Fibroblast of the conjunctiva (primary cell): ENCODE measurements around the gene UBALD2.
"Not testable (repeated sequence)": the region's sequence is repeated elsewhere in the genome, so short reads cannot be mapped to it uniquely, and the experiment has no call there.

Source experiments
- DNase-seq: peaks from one replicate; pipeline ENCODE4 v3.0.0-alpha.2; 2010; ENCODE audit warnings: low read depth

The UBALD2 gene

DNA sequence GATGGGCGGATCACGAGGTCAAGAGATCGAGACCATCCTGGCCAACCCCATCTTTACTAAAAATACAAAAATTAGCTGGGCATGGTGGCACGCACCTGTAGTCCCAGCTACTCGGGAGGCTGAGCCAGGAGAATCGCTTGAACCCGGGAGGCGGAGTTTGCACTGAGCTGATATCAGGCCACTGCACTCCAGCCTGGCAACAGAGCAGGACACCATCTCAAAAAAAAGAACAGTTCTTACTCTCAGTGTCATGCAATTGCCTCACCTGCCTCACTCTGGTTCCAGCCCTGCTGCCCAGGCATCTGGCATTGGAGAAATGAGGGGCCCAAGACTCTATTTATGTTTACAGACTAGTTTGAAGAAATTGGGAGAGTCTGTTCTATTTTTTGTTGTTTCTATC lies 20.4 kb upstream of the UBALD2 start:
- DNase-seq: not testable (repeated sequence)

DNA sequence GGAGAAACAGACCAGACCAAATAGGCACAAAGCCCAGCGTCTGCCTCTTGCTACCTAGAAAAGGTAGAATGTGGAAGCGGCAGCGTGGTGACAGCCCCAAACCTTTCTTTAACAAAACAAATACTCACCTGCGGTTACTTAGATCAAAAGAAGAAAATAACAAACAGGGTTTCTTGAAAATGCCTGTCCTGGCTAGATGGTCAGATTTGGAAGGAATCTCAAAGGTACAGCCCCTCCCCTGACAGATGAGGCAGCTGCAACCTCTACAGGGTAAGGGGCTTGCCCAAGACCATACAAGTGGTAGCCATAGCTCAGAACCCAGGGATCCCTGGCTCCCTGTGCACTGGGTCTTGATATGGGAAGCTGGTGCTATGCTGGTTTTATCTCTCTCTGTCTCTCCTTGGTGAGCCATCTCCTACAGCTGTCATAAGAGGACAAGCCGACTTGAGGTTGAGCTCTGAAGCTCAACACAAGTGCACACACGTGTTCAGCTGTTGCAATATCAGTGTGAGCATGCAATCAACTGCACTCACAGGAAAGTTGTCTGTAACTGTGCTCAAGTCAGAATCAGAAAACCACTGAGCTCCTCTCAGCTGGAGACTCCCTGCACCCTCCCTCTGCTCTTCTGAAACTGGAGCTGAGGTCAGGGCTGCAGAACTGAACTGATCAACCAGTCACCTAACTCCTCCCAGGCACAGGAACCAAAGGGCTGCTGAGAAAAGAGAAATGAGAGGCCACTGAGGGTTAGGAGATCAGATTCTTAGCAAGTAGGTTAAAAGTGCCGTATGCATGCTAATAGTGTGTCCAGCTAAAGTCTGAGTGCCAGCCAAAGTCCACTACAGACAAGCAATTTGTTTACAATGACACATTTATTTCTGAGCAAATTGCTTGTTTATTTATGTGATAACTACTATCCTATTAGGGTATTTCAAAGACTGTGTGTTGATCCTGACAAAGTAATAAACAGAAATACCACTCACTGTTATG lies 18.8 kb upstream of the UBALD2 start:
- DNase-seq: peak; percentile 70

DNA sequence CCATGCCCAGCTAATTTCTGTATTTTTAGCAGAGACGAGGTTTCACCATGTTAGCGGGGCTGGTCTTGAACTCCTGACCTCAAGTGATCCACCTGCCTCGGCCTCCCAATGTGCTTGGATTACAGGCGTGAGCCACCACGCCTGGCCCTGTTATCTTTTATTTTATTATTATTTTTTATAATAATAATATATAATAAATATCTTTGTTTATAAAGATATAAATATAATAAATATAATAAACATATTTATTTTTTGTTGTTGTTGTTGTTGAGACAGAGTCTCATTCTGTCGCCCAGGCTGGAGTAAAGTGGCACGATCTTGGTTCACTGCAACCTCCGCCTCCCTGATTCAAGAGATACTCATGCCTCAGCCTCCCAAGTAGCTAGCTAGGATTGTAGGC lies 17.8 kb upstream of the UBALD2 start:
- no peak for DNase-seq

DNA sequence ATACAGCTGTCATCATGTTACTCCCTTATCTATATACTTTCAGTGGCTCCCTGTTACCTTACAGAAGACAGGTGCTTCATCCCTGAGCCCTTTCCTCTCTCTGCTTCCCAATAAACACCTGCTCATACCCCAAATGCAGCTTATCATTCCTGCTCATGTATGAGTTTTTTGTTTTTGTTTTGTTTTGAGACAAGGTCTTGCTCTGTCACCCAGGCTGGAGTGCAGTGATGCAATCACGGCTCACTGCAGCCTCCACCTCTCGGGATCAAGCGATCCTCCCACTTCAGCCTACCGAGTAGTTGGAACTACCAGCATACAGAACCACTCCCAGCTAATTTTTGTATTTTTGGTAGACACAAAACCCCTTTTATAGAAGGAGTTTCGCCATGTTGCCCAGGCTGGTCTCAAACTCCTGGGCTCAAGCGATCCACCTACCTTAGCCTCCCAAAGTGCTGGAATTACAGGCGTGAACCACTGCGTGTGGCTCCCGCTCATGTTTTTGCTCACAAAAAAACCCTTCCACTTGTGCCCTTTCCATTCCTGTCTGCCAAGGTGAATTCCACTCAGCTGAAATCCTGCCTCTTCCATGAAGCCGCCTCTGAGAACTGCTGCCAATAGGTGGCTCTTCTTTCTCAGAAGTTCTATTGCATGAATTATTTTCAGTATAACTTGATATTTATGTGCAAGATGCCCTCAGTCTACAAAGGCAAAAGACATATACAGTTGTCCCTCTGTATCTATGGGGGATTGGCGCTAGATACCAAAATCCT lies 16.9 kb upstream of the UBALD2 start:
- no peak for DNase-seq

DNA sequence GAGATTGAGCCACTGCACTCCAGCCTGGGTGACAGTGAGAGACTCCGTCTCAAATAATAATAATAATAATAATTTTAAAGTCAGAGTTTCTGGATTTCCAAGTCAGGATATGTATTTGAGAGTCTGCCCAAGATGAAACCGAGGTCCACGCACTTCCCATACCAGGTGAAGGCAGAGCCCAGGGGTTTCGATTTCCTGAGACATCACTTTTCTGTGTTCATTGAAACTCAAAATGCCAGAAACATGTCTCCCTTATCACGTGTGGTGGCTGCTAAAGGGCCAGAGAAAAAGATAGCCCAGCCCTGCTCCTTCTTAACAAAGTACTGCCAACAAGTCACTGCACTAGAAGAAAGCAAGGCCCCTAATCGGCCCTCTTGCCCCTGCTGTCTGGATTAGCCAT lies 15.0 kb upstream of the UBALD2 start:
- DNase-seq: no peak

DNA sequence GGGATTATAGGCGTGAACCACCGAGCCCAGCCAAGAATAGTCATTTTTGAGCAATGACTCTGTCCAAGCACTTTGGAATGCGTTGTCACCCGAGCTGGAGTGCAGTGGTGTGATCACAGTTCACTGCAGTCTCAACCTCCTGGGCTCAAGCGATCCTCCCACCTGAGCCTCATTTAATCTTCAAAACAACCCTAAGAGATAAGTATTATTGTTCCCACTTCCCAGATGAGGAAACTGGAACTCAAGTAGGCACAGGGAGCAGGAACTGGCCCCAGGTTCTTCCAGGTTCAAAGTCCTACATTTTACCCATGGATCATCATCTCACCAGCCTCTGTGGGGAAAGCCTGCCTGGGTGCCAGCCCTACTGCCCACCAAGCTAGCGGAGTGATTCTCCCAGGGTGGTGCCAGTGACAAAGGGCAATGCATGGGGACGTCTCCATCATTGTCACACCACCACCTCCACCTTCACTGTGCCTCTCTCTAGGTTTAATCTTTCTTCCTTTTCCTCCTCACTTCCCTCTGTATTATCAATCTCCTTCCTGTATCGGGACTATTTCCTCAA lies 13.6 kb upstream of the UBALD2 start:
- DNase-seq: no peak

DNA sequence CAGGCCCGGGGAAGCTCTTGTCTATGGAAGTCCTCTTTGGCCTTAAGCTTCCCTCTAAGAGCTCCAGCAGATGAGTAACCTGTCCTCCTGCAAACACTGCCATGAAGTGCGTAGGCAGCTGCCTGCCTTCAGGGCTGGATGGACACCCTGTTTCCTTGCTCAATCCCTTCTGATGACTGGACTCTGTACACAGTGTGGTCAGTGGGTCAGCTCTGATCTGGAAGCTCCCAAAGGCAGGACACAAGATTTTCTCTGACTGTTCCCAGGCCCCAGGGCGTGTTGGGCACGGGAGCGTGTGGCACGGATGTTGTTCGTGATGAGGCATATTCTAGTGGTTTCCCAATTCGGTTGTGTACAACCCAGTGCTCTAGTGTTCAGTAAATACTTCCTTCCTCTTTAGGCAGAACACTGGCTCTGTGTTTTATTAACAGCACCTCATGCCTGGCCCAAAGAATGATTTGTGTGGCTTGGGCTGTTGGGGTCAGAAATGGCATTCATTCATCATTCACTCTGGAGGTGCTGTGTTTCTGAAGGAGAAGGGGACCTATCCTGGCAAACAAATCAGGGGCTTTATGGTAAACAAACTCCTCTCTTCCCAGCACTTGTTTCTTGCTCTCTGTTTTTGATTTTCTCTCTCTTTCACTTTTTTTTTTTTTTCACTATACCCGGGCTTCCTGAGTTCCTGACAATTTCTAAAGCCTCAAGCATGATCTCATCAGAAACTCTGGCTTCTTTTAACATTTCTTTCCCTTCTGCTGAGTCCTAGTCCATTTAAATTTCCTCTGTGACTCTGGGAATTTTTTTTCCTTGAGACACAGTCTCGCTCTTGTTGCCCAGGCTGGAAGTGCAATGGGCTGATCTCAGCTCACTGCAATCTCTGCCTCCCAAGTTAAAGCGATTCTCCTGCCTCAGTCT lies 12.9 kb upstream of the UBALD2 start:
- no peak for DNase-seq

DNA sequence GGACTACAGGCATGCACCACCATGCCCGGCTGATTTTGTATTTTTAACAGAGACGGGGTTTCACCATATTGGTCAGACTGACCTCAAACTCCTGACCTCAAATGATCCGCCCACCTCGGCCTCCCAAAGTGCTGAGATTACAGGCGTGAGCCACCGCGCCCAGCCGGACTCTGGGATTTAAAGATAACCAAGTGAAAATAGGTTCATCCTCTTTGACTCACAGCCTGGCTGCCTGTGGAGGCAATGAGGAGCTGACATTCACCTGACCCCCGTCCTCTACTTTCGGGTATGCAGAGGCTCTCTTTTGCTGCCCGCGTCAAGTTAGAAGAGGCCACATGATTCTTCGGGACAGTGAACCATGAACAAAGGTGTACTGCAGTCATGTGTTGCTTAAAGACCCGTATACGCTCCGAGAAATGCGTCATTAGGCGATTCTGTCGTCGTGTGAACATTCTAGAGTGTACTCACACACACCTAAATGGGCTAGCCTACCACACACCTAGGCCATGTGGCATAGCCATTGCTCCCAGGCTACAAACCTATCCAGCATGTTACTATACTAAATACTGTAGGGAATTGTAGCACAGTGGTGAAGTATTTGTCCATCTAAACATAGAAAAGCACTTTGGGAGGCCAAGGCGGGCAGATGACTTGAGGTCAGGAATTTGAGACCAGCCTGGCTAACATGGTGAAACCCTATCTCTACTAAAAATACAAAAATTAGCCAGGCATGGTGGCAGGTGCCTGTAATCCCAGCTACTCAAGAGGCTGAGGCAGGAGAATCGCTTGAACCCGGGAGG lies 12.0 kb upstream of the UBALD2 start:
- DNase-seq: not testable (repeated sequence)

DNA sequence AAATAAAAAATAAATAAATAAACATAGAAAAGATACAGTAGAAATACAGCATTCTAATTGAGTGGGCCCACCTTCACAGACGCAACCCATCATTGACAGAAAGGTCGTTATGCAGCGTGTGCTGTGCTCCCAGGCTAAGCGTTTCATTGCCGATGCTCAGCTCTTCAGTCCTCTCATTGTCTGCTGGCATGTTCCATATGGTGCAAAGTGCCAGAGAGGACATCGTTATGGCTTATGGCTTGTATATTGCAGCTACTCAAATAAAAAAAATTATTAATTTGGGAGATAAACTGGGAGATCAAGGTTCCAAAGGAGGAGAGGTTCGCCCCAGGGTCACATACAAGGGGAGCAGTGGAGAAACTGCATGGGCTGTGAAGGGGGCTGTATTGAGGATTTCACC lies 11.3 kb upstream of the UBALD2 start:
- no peak for DNase-seq

DNA sequence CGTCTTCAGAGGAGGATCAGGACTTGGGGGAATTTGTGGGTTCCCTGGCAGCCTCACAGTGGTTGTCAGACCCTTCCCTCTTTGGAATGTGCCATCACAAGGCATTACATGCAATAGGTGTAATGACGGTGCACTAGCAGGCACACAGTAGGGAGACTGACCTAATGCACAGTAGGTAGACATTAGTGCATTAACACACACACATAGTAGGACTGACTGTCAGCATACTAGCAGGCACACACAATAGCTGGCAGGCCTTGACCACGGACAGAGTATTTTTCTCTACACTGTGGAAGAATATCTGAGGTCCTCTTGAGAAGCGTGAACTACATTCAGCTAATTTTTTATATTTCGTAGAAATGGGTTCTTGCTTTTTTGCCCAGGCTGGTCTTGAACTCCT lies 10.9 kb upstream of the UBALD2 start:
- DNase-seq: no peak

DNA sequence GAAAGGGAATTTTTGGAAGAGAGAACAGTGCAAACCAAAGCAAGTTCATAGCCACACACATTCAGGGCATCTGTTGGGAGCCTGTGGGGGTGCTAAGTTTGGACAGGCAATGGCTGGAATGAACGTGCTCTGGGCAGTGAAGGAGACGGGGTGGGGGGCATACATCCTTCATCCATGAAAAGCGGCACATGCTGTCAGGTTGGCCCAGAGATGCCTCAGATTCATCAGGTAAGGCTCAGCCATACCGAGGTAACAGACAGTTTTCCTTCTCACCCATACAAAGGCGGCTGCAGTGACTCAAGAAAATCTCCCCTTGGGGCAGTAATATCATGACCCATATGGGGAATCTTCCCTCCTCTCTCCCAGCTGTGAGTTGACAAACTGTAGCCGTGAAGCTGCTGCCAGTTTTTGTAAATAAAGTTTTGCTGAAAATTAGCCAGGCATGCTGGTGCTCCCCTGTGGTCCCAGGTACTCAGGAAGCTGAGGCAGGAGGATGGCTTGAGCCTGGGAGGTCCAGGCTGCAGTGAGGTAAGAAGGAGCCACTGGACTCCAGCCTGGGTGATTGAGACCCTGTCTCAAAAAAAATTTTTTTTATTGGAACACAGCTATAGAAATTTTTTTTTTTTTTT lies 9.2 kb upstream of the UBALD2 start:
- DNase-seq: no peak

DNA sequence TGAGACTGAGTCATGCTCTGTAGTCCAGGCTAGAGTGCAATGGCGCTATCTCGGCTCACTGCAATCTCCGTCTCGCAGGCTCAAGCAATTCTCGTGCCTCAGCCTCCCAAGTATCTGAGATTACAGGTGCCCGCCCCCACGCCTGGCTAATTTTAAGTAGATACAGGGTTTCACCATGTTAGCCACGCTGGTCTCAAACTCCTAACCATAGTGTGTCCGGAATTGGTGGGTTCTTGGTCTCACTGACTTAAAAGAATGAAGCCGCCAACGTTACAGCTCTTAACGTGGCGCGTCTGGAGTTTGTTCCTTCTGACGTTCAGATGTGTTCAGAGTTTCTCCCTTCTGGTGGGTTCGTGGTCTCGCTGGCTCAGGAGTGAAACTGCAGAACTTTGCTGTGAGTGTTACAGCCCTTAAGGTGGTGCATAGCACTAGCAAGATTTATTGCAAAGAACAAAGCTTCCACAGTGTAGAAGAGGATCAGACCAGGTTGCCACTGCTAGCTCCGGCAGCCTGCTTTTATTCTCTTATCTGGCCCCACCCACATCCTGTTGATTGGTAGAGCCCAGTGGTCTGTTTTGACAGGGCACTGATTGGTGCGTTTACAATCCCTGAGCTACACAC lies 8.6 kb upstream of the UBALD2 start:
- not testable (repeated sequence) for DNase-seq

DNA sequence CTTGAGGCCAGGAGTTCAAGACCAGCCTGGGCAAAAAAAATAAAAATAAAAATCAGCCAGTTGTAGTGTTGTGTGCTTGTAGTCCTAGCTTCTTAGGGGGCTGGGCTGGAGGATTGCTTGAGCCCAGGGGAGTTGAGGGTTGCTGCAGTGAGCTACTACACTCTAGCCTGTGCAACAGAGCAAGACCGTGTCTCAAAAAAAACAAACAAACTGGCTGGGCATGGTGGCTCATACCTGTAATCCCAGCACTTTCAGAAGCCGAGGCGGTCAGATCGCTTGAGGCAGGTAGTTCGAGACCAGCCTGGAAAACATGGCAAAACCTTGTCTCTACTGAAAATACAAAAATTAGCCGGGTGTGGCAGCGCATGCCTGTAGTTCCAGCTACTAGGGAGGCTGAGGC lies 4.9 kb upstream of the UBALD2 start:
- no peak for DNase-seq

DNA sequence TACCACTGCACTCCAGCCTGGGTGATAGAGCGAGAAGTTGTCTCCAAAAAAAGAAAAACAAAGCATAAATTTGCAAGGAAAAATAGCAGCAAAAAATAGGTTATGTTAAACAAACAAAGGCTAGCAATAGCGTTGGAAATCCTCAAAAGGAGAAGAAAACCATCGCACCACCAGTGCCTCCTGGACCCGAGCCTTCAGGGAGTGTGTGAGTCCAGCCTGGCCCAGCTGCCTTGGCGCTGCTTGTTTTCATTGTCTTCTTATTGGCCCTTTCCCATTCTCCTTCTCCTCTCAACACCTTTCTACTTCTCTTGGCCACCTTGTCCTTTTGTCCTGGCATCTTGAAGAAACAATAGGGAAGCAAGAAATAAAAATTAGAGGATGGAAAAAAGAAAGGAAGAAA lies 4.5 kb upstream of the UBALD2 start:
- no peak for DNase-seq

DNA sequence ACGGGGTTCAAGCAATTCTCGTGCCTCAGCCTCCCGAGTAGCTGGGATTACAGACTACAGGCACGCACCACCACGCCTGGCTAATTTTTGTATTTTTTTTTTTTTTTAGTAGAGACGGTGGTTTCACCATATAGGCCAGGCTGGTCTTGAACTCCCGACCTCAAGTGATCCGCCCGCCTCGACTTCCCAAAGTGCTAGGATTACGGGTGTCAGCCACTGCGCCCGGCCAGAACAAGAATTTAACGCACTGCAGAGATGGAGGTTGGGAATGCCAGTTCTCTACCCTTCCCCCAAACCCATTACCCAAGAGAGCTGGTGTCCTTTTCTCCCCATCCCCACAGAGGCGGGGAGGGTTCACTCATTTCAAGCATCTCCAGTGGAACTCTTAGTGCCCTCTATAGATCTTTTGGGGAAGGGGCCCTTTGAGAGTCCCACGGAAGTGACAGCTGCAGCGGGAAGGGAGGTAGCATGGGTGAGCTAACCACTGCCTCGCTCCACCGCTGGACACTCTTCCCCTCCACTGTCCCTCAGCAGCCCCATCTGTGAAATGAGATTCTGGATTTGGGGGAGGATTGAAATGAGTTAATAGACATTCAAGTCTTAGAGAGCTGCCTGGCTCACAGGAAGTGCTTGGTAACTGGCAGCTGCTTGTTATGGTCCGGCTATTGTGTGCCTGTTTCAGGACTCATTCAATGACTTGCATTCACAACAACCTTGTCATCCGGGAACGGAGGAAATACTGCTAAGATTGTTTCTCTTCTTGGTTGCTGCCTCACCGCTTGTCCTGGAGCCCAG lies 3.5 kb upstream of the UBALD2 start:
- no peak for DNase-seq

DNA sequence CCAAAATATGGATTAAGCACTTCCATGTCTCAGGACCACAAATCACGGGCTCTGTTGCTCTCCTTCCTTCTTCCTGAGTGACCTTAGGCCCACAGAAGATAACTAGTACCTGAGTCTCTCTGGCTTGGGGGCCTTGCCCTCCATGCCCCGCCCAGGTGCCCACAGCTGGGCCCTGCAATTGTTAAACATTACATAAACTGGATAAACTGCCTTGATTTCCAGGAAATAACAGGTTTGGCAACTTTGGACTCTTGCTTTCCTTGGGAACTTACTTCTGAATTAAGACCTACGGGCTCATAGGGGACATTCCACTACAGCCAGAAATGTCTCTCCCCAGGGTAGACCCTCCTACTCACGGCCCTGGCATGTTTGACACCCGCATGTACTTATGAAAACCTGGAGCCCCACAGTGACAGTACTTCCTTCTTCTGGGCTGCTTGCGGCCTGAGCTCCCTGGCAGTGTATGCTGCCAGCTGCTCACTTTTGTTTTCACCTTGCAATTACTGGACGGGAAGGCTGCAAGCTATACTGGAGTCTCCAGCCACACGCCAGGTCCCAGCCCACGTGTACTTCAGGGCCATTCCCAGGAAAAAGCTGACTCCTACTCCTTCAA lies 2.3 kb upstream of the UBALD2 start:
- no peak for DNase-seq

DNA sequence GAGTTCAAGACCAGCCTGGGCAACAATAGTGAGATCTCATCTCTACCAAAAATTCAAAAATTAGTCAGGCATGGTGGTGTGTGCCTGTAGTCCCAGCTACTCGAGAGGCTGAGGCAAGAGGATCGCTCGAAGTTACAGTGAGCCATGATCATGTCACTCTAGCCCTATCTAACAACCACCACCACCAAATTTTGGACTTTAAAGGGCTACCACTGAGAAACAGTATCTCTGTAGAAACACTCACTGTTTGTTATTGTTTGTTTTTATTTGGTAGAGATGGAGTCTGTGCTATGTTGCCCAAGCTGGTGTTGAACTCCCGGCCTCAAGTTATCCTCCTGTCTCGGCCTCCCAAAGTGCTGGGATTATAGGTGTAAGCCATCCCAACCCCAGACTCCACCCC lies 1.3 kb upstream of the UBALD2 start:
- no peak for DNase-seq

DNA sequence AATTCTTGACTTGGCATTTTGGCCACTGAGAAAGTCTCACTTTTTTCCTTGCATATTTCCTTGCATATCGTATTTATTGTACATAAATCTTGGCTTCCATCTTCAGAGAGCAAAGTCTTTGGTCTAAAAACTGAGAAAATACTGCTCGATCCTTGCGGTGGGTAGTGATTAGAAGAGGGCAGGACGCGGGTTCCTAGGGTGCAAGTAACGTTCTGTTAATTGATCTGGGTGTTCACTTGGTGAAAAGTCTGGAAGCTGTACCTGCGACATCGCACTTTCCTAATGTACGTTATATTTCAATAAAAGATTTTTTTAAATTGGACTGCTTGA lies 758 bp upstream of the UBALD2 start:
- DNase-seq: no peak
